K562 (cell line): Measurements from ENCODE around the gene ZNF155. TPM values are rescaled to one million over a fixed set of nuclear protein-coding genes. Genes with fewer than 3 reads are reported as not detected.

Experiments used
- ARID3B ChIP-seq: fragments of 250-450 bp; sonication (Bioruptor Pico); IDR thresholded peaks from 2 replicates; pipeline ENCODE4 v1.4.0; 2020; ENCODE audit warnings: borderline replicate concordance
- ATF2 ChIP-seq: sonication (generic); formaldehyde crosslinking; IDR thresholded peaks from 2 replicates; pipeline ENCODE4 v1.8.1; 2022; ENCODE audit warnings: missing genetic modification reagents
- CCNT2 ChIP-seq: IDR thresholded peaks from 2 replicates; pipeline ENCODE4 v1.6.1; 2011; ENCODE audit warnings: borderline replicate concordance, low read depth, mild to moderate bottlenecking, moderate library complexity, mixed read lengths, low read length; ENCODE audit not compliant: insufficient read length; ENCODE audit errors: extremely low read depth
- CREBBP ChIP-seq: IDR thresholded peaks from one replicate; pipeline ENCODE4 v1.6.1; 2012; ENCODE audit warnings: low read depth, mild to moderate bottlenecking, control low read depth, inconsistent platforms, low read length
- CREM ChIP-seq: IDR thresholded peaks from 2 replicates; pipeline ENCODE4 v1.6.1; 2014; ENCODE audit warnings: antibody characterized with exemption, low read depth
- DACH1 ChIP-seq: fragments of 450-650 bp; IDR thresholded peaks from 2 replicates; pipeline ENCODE4 v1.6.1; 2018; ENCODE audit not compliant: partially characterized antibody
- GABPA ChIP-seq: fragments of 200-800 bp; sonication (Bioruptor generic); conservative IDR thresholded peaks from 2 replicates; pipeline ENCODE4 v1.6.1; 2016; ENCODE audit warnings: low read depth, missing genetic modification characterization, missing compliant biosample characterization
- KLF6 ChIP-seq: fragments of 250-450 bp; sonication (Bioruptor Pico); IDR thresholded peaks from 2 replicates; pipeline ENCODE4 v1.4.0; 2020; ENCODE audit warnings: mild to moderate bottlenecking, moderate library complexity, borderline replicate concordance
- MTF1 ChIP-seq: fragments of 250-450 bp; sonication (Bioruptor Pico); IDR thresholded peaks from 2 replicates; pipeline ENCODE4 v1.9.0; 2021; ENCODE audit warnings: moderate library complexity, mild to moderate bottlenecking, inconsistent platforms, borderline replicate concordance
- MYBL2 ChIP-seq, 2 experiments: fragments of 450-650 bp in 1 of 2; sonication (generic) in 1 of 2; formaldehyde crosslinking in 1 of 2; IDR thresholded peaks; 2 replicates each; pipeline versions ENCODE4 v1.6.1 to v1.8.1; 2017 to 2022; ENCODE audit warnings: borderline replicate concordance in 1 of 2, inconsistent platforms in 1 of 2, low read depth in 1 of 2, mild to moderate bottlenecking in 1 of 2, missing genetic modification reagents in 1 of 2, moderate library complexity in 1 of 2
- NR2C1 ChIP-seq, 2 experiments: fragments of 450-650 bp; IDR thresholded peaks; 2 replicates each; pipeline ENCODE4 v1.6.1; 2017; ENCODE audit warnings: mild to moderate bottlenecking in 2 of 2, antibody characterized with exemption in 1 of 2, inconsistent platforms in 1 of 2, missing compliant biosample characterization in 1 of 2, missing genetic modification characterization in 1 of 2
- RAD51 ChIP-seq: fragments of 450-650 bp; IDR thresholded peaks from 2 replicates; pipeline ENCODE4 v1.7.1; 2016; ENCODE audit warnings: low read depth, mild to moderate bottlenecking, borderline replicate concordance
- RB1 ChIP-seq: fragments of 450-650 bp; IDR thresholded peaks from 2 replicates; pipeline ENCODE4 v1.6.1; 2017; ENCODE audit warnings: low read depth, mild to moderate bottlenecking
- RUNX1 ChIP-seq: sonication (generic); IDR thresholded peaks from 2 replicates; pipeline ENCODE4 v1.6.1; 2016; ENCODE audit warnings: antibody characterized with exemption, low read depth
- SIX5 ChIP-seq, 2 experiments: IDR thresholded peaks; 2 replicates each; pipeline ENCODE4 v1.6.1; 2011; ENCODE audit warnings: low read length in 2 of 2, borderline replicate concordance in 1 of 2, low read depth in 1 of 2, mild to moderate bottlenecking in 1 of 2, moderate library complexity in 1 of 2; ENCODE audit not compliant: insufficient read depth in 1 of 2
- SMAD2 ChIP-seq: fragments of 150-350 bp; IDR thresholded peaks from 2 replicates; pipeline ENCODE4 v1.6.1; 2014; ENCODE audit warnings: low read depth, mild to moderate bottlenecking, low read length
- SOX6 ChIP-seq: fragments of 450-650 bp; IDR thresholded peaks from 2 replicates; pipeline ENCODE4 v1.6.1; 2014; ENCODE audit warnings: mild to moderate bottlenecking
- SP1 ChIP-seq: sonication (generic); formaldehyde crosslinking; IDR thresholded peaks from 2 replicates; pipeline ENCODE4 v1.8.1; 2022; ENCODE audit warnings: mild to moderate bottlenecking, missing genetic modification reagents
- TARDBP ChIP-seq: fragments of 450-650 bp; IDR thresholded peaks from 2 replicates; pipeline ENCODE4 v1.6.1; 2016
- THAP7 ChIP-seq: fragments of 250-450 bp; sonication (Bioruptor Pico); IDR thresholded peaks from 2 replicates; pipeline ENCODE4 v1.5.0; 2021
- ZBTB9 ChIP-seq: fragments of 450-650 bp; formaldehyde crosslinking; IDR thresholded peaks from 2 replicates; pipeline ENCODE4 v1.4.0; 2020; ENCODE audit warnings: mild to moderate bottlenecking, moderate library complexity
- ZNF184 ChIP-seq: sonication (generic); formaldehyde crosslinking; IDR thresholded peaks from 2 replicates; pipeline ENCODE4 v1.5.0; 2020; ENCODE audit warnings: missing genetic modification reagents
- ZNF23 ChIP-seq: fragments of 250-450 bp; sonication (Bioruptor Pico); IDR thresholded peaks from 2 replicates; pipeline ENCODE4 v1.4.0; 2020; ENCODE audit warnings: mild to moderate bottlenecking
- polyA plus RNA-seq, 8 experiments: library from polyadenylated mRNA; depleted of rRNA in 4 of 8; stranded (reverse) in 5 of 8; unstranded in 3 of 8; fragments of >200 nt; fragmentation: Nextera tagmentation in 2 of 8; fragmentation: Illumina TruSeq in 1 of 8; extraction: Ambion mirVana in 2 of 8; extraction: Trizol in 1 of 8; gene quantifications; 2 replicates each; pipeline versions ENCODE4 v1.2.1 to v1.2.3, GENCODE V29; 2011 to 2014; ENCODE audit warnings: inconsistent platforms in 1 of 8, missing spikeins in 1 of 8
- total RNA-seq, 7 experiments: library from RNA; depleted of rRNA in 6 of 7; stranded (reverse); fragments of >200 nt in 6 of 7; fragmentation: Illumina TruSeq in 2 of 7; extraction: Trizol in 2 of 7; gene quantifications; 2 replicates each; pipeline versions ENCODE4 v1.2.1 to v1.2.3, GENCODE V29; 2011 to 2021; ENCODE audit warnings: low replicate concordance in 1 of 7

The ZNF155 gene
- total and polyA plus RNA-seq, 9 of the 15 experiments (the other 6 are each of a cell fraction or from before 2014, with no cell fraction given), result 0.09 to 0.76 (median 0.37) TPM

GRCh38 chr19:43950834-43951645 lies 32.9 kb upstream of the ZNF155 start, which contains the start of gene ZNF221 (continued):
- no peak for TF ChIP-seq CREBBP
- no peak for TF ChIP-seq DACH1
- TF ChIP-seq NR2C1 (IDR thresholded peaks at IDR 0.05), result peak; percentile 85
- peak; percentile 92 for TF ChIP-seq NR2C1 (tag; IDR thresholded peaks at IDR 0.05)
- no peak for TF ChIP-seq RUNX1
- TF ChIP-seq KLF6 (CRISPR knock-in tag), result 0 out of 2 replicates have a peak, but pooled peaks have one; percentile 36
- TF ChIP-seq ATF2, result no peak
- TF ChIP-seq ZNF23 (CRISPR knock-in tag), result no peak
- peak; percentile 79 for TF ChIP-seq CREM
- TF ChIP-seq SP1 (CRISPR knock-in tag), result no peak
- peak; percentile 45; the same call in 1 of the 2 replicates for TF ChIP-seq RB1
- no peak for TF ChIP-seq ZBTB9 (CRISPR knock-in tag)
- TF ChIP-seq ARID3B (CRISPR knock-in tag), result no peak
- TF ChIP-seq ZNF184 (CRISPR knock-in tag), result no peak
- no peak for TF ChIP-seq SMAD2
- TF ChIP-seq SIX5 (IDR thresholded peaks at IDR 0.05; ENCODE audit: borderline replicate concordance in 1 of 2, insufficient read depth in 1 of 2, low read depth in 1 of 2, low read length in 2 of 2), result peak; percentile 84 to 86; a peak in 3 of 4 replicates
- TF ChIP-seq GABPA (tag), result peak; percentile 96
- no peak for TF ChIP-seq TARDBP
- peak; percentile 93 for TF ChIP-seq THAP7 (CRISPR knock-in tag)
- TF ChIP-seq MTF1 (CRISPR knock-in tag), result no peak
- peak; percentile 59; the same call in 1 of the 2 replicates for TF ChIP-seq SOX6
- TF ChIP-seq CCNT2, result no peak
- TF ChIP-seq RAD51, result no peak
- TF ChIP-seq MYBL2 (IDR thresholded peaks at IDR 0.05; ENCODE audit: low read depth), result peak; percentile 96
- no peak for TF ChIP-seq MYBL2 (CRISPR knock-in tag; IDR thresholded peaks at IDR 0.05; ENCODE audit: borderline replicate concordance)
